B cell (primary cell): Measurements from ENCODE around the gene ENTHD1.

Source experiments
- EZH2 ChIP-seq: IDR thresholded peaks from 2 replicates; pipeline ENCODE4 v1.6.1; 2012; ENCODE audit warnings: borderline replicate concordance, low read depth, mild to moderate bottlenecking, moderate library complexity, low read length; ENCODE audit not compliant: insufficient read depth, poor library complexity, severe bottlenecking
- TF ChIP-seq, protein P1 (sequence below): fragments of 200-600 bp; IDR thresholded peaks from one replicate; pipeline ENCODE4 v1.8.0; 2022; ENCODE audit warnings: antibody characterized with exemption, mild to moderate bottlenecking

GRCh38 chr22:39806109-39806508 is 87.5 kb downstream of the ENTHD1 start:
- TF ChIP-seq, protein P1, sequence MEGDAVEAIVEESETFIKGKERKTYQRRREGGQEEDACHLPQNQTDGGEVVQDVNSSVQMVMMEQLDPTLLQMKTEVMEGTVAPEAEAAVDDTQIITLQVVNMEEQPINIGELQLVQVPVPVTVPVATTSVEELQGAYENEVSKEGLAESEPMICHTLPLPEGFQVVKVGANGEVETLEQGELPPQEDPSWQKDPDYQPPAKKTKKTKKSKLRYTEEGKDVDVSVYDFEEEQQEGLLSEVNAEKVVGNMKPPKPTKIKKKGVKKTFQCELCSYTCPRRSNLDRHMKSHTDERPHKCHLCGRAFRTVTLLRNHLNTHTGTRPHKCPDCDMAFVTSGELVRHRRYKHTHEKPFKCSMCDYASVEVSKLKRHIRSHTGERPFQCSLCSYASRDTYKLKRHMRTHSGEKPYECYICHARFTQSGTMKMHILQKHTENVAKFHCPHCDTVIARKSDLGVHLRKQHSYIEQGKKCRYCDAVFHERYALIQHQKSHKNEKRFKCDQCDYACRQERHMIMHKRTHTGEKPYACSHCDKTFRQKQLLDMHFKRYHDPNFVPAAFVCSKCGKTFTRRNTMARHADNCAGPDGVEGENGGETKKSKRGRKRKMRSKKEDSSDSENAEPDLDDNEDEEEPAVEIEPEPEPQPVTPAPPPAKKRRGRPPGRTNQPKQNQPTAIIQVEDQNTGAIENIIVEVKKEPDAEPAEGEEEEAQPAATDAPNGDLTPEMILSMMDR = no peak
- no peak for TF ChIP-seq EZH2
